ENCODE data around the gene SYCE3.

The SYCE3 gene

GRCh38 chr22:50600967-50601668 lies 38.4 kb upstream of the SYCE3 start:
- DNase-seq (ENCODE audit: extremely low spot score, insufficient read length, low read depth) (no peak), FAIRE-seq (no peak)

GRCh38 chr22:50600538-50600937 lies 37.8 kb upstream of the SYCE3 start, which contains the start of gene MAPK8IP2:
Gene MAPK8IP2, plus strand, starts transcription at chr22:50600793. Its CDS starts 26 bp downstream, at chr22:50600819.
- no peak for DNase-seq (ENCODE audit: extremely low spot score, insufficient read length, low read depth)
- FAIRE-seq, result no peak

- FAIRE-seq, result no peak
- no peak for DNase-seq (ENCODE audit: extremely low spot score, insufficient read length, low read depth)
Observed at GRCh38 chr22:50599816-50600455, 37.2 kb upstream of the SYCE3 start.

GRCh38 chr22:50597097-50597496 lies 34.4 kb upstream of the SYCE3 start:
- FAIRE-seq (no peak), DNase-seq (ENCODE audit: extremely low spot score, insufficient read length, low read depth) (no peak)

GRCh38 chr22:50595189-50595588 lies 32.5 kb upstream of the SYCE3 start:
- FAIRE-seq (no peak), DNase-seq (ENCODE audit: extremely low spot score, insufficient read length, low read depth) (no peak)

GRCh38 chr22:50587407-50587806 lies 24.7 kb upstream of the SYCE3 start:
- FAIRE-seq, result no peak
- DNase-seq (ENCODE audit: extremely low spot score, insufficient read length, low read depth), result no peak

- FAIRE-seq, result no peak
Observed at GRCh38 chr22:50586416-50586815, 23.7 kb upstream of the SYCE3 start.

GRCh38 chr22:50585781-50586180 lies 23.1 kb upstream of the SYCE3 start:
- FAIRE-seq, result no peak
- no peak for DNase-seq (ENCODE audit: extremely low spot score, insufficient read length, low read depth)

More at GRCh38 chr22:50586416-50586815, 23.7 kb upstream of the SYCE3 start:
- DNase-seq (ENCODE audit: extremely low spot score, insufficient read length, low read depth), result no peak

GRCh38 chr22:50585238-50585637 lies 22.5 kb upstream of the SYCE3 start:
- FAIRE-seq (no peak), DNase-seq (ENCODE audit: extremely low spot score, insufficient read length, low read depth) (no peak)

- FAIRE-seq, result no peak
- no peak for DNase-seq (ENCODE audit: extremely low spot score, insufficient read length, low read depth)
Observed at GRCh38 chr22:50584106-50585096, 21.7 kb upstream of the SYCE3 start.

GRCh38 chr22:50583294-50583861 lies 20.7 kb upstream of the SYCE3 start:
- FAIRE-seq, result no peak
- DNase-seq (ENCODE audit: extremely low spot score, insufficient read length, low read depth), result no peak

- DNase-seq (ENCODE audit: extremely low spot score, insufficient read length, low read depth), result peak; percentile 99
- FAIRE-seq, result peak; percentile 100
Observed at GRCh38 chr22:50582493-50583293, 20.0 kb upstream of the SYCE3 start, which contains the start of gene CHKB. Gene CHKB, minus strand, starts transcription at chr22:50582849. Its CDS starts 68 bp downstream, at chr22:50582781.

GRCh38 chr22:50581950-50582492 lies 19.3 kb upstream of the SYCE3 start:
- no peak for FAIRE-seq
- no peak for DNase-seq (ENCODE audit: extremely low spot score, insufficient read length, low read depth)

GRCh38 chr22:50581031-50581949 lies 18.6 kb upstream of the SYCE3 start:
- FAIRE-seq, result no peak
- no peak for DNase-seq (ENCODE audit: extremely low spot score, insufficient read length, low read depth)

- DNase-seq (ENCODE audit: extremely low spot score, insufficient read length, low read depth) (no peak), FAIRE-seq (no peak)
Observed at GRCh38 chr22:50579752-50580151, 17.0 kb upstream of the SYCE3 start.

- DNase-seq (ENCODE audit: extremely low spot score, insufficient read length, low read depth), result no peak
- FAIRE-seq, result no peak
Observed at GRCh38 chr22:50578776-50579310, 16.1 kb upstream of the SYCE3 start.

GRCh38 chr22:50577987-50578775 lies 15.5 kb upstream of the SYCE3 start, which contains the start of gene CPT1B:
Gene CPT1B, minus strand, starts transcription at chr22:50578427. Its CDS starts 512 bp downstream, at chr22:50577915.
- DNase-seq (ENCODE audit: extremely low spot score, insufficient read length, low read depth) (no peak), FAIRE-seq (no peak)

All from GM18507 (cell line).